K562 (cell line): ENCODE measurements around the gene PIGM.

ENCODE experiments used
- C11orf30 ChIP-seq: fragments of 450-650 bp; IDR thresholded peaks from 2 replicates; pipeline ENCODE4 v1.6.1; 2016; ENCODE audit warnings: low read depth, mild to moderate bottlenecking
- CBX1 ChIP-seq: sonication (generic); IDR thresholded peaks from 2 replicates; pipeline ENCODE4 v1.6.1; 2016; ENCODE audit warnings: antibody characterized with exemption, low read depth, mild to moderate bottlenecking
- CREB1 ChIP-seq, 2 experiments: sonication (generic) in 1 of 2; formaldehyde crosslinking in 1 of 2; IDR thresholded peaks; 2 replicates each; pipeline versions ENCODE4 v1.6.1 to v1.8.0; 2012 to 2022; ENCODE audit warnings: inconsistent platforms in 1 of 2, mild to moderate bottlenecking in 1 of 2, missing genetic modification reagents in 1 of 2, moderate library complexity in 1 of 2
- CTCF ChIP-seq, 3 experiments: IDR thresholded peaks in 2 of 3; conservative IDR thresholded peaks in 1 of 3; 2 replicates each; pipeline ENCODE4 v1.5.1; 2011 to 2012; ENCODE audit warnings: low read length in 3 of 3, mild to moderate bottlenecking in 3 of 3, control low read depth in 2 of 3, improper control_type of control experiment in 1 of 3, inconsistent platforms in 1 of 3, low read depth in 1 of 3, mixed read lengths in 1 of 3, moderate library complexity in 1 of 3; ENCODE audit not compliant: insufficient read depth in 2 of 3
- RBM22 ChIP-seq: fragments of 200-400 bp; formaldehyde crosslinking; IDR thresholded peaks from 2 replicates; pipeline ENCODE4 v1.6.1; 2018; ENCODE audit warnings: low read length, low read depth; ENCODE audit not compliant: poor library complexity, severe bottlenecking
- SPI1 ChIP-seq: IDR thresholded peaks from 2 replicates; pipeline ENCODE4 v1.6.1; 2011; ENCODE audit warnings: low read depth, low read length, control low read depth, borderline replicate concordance
- SRSF1 ChIP-seq: fragments of 200-400 bp; formaldehyde crosslinking; IDR thresholded peaks from 2 replicates; pipeline ENCODE4 v1.6.1; 2017; ENCODE audit warnings: mild to moderate bottlenecking, low read depth, low read length, moderate library complexity
- ZNF444 ChIP-seq: fragments of 250-450 bp; sonication (Bioruptor Pico); IDR thresholded peaks from 2 replicates; pipeline ENCODE4 v1.4.0; 2020; ENCODE audit warnings: mild to moderate bottlenecking, moderate library complexity

- TF ChIP-seq C11orf30: no peak
- TF ChIP-seq RBM22: no peak
- TF ChIP-seq CREB1 (IDR thresholded peaks at IDR 0.05): no peak
- no peak for TF ChIP-seq CREB1 (CRISPR knock-in tag; IDR thresholded peaks at IDR 0.05)
- no peak for TF ChIP-seq SPI1
- TF ChIP-seq SRSF1: no peak
- TF ChIP-seq CBX1: no peak
- TF ChIP-seq CTCF (IDR thresholded peaks at IDR 0.05 in 2 of 3, conservative IDR thresholded peaks at IDR 0.05 in 1 of 3; ENCODE audit: insufficient read depth in 2 of 3, low read depth in 1 of 3, low read length in 3 of 3): no peak
- TF ChIP-seq ZNF444 (CRISPR knock-in tag): no peak
Observed at GRCh38 chr1:159991513-159991912, 40.3 kb downstream of the PIGM start.
